ENCODE data around the gene ATXN1L.

DNA sequence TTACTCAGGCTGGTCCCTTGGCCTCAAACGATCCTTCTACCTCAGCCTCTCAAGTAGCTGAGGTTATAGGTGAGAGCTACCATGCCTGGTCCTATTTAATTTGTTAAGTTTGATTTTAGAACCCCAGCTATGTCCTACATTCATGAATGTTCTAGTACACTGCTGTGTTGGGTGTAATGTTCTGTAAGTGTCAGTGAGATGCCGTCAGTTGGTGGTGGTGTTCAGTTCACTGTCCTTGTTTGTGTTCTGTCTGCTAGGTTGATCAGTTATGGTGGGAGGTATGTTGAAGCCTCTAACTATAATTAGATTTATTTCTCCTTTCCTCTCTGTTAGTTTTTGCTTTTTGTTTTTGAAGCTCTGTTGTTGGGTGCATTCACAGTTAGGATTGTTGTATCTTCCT, 57.8 kb downstream of the ATXN1L start:
- TF ChIP-seq, protein P1, sequence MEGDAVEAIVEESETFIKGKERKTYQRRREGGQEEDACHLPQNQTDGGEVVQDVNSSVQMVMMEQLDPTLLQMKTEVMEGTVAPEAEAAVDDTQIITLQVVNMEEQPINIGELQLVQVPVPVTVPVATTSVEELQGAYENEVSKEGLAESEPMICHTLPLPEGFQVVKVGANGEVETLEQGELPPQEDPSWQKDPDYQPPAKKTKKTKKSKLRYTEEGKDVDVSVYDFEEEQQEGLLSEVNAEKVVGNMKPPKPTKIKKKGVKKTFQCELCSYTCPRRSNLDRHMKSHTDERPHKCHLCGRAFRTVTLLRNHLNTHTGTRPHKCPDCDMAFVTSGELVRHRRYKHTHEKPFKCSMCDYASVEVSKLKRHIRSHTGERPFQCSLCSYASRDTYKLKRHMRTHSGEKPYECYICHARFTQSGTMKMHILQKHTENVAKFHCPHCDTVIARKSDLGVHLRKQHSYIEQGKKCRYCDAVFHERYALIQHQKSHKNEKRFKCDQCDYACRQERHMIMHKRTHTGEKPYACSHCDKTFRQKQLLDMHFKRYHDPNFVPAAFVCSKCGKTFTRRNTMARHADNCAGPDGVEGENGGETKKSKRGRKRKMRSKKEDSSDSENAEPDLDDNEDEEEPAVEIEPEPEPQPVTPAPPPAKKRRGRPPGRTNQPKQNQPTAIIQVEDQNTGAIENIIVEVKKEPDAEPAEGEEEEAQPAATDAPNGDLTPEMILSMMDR (IDR thresholded peaks at IDR 0.05 in 8 of 11, conservative IDR thresholded peaks at IDR 0.05 in 3 of 11), result no peak
- TF ChIP-seq POLR2A (IDR thresholded peaks at IDR 0.05), result no peak
